Type B pancreatic cell (in vitro differentiated cells): ENCODE measurements around the gene HPCAL1. TPM values are rescaled to one million over a fixed set of nuclear protein-coding genes. Genes with fewer than 3 reads are reported as not detected.

Source experiments
- DNase-seq: peaks from one replicate; pipeline ENCODE4 v3.0.0; 2021; ENCODE audit warnings: mixed read lengths; ENCODE audit not compliant: unreplicated experiment; ENCODE audit errors: extremely low spot score
- H3K27ac Mint-ChIP-seq: 2 replicates; pipeline ENCODE4 v1.8.0; 2021; ENCODE audit warnings: mild to moderate bottlenecking, mixed read lengths
- H3K27me3 Mint-ChIP-seq: 2 replicates; pipeline ENCODE4 v1.8.0; 2021; ENCODE audit warnings: mixed read lengths
- H3K36me3 Mint-ChIP-seq: 2 replicates; pipeline ENCODE4 v1.8.0; 2021; ENCODE audit warnings: mixed read lengths
- H3K4me1 Mint-ChIP-seq: one replicate; pipeline ENCODE4 v1.8.0; 2021; ENCODE audit warnings: mixed read lengths; ENCODE audit not compliant: unreplicated experiment
- H3K4me3 Mint-ChIP-seq: 2 replicates; pipeline ENCODE4 v1.8.0; 2021; ENCODE audit warnings: mild to moderate bottlenecking, mixed read lengths
- H3K9me3 Mint-ChIP-seq: 2 replicates; pipeline ENCODE4 v1.8.0; 2021; ENCODE audit warnings: mixed read lengths
- total RNA-seq: library from RNA; stranded (reverse); gene quantifications from 2 replicates; pipeline ENCODE4 v1.2.1, GENCODE V29; 2021; ENCODE audit warnings: low replicate concordance
- TF ChIP-seq, protein P1 (sequence below): fragments of 200-600 bp; sonication (generic); conservative IDR thresholded peaks from 2 replicates; pipeline ENCODE4 v1.5.0; 2021; ENCODE audit warnings: antibody characterized with exemption, mild to moderate bottlenecking

HPCAL1 gene
- total RNA-seq, 1 donor from 2014 or later: 17.8 TPM

DNA sequence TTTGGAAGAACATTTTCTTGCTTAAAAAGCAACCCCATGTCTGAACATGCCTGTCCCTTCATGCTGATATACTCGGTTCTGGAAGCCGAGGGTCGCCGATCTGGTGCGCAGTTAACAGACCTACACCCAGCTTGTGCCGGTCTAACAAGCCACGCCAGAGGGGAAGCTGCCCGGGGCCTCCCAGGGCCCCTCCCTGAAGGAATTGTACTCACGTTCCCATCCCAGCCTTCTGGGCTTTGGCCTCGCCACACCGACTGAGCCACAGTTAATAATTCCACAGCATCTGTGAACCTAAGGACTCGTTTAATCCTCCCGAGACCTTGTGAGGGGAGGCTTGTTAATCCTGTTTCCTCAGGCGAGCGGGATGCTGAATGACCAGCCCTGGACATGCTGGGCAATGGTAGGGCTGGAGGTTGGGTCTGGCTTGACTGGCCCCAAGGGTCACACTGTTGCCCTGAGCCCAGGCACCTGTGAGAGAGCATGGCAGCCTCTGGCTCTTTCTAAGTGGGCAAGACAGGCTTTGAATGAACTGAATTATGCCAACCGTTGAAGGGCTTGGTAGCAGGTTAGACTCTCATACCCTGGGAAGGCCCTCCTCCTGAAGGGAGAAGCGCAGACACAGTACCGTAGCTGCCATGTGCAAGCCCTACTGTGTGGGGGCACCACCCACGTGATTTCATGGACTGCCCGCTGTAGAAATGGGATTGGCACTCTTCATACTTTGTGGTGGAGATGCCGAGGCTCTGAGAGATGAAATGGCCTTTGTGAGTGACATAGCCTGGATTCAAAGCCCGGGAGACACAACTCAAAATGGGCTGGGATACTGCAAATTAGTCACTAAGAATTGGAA is 173.3 kb downstream of the HPCAL1 start:
- Mint-ChIP-seq H3K36me3 (no peaks in the 10 kb centered on the region), H3K9me3 (no peaks in the 10 kb centered on the region), H3K4me3 (no peak overlapping the region), H3K27ac (no peak overlapping the region), H3K27me3 (peaks cover 2% of the 10 kb centered on the region), H3K4me1 (peaks cover 12% of the 10 kb centered on the region)
- no peak for DNase-seq
- TF ChIP-seq, protein P1, sequence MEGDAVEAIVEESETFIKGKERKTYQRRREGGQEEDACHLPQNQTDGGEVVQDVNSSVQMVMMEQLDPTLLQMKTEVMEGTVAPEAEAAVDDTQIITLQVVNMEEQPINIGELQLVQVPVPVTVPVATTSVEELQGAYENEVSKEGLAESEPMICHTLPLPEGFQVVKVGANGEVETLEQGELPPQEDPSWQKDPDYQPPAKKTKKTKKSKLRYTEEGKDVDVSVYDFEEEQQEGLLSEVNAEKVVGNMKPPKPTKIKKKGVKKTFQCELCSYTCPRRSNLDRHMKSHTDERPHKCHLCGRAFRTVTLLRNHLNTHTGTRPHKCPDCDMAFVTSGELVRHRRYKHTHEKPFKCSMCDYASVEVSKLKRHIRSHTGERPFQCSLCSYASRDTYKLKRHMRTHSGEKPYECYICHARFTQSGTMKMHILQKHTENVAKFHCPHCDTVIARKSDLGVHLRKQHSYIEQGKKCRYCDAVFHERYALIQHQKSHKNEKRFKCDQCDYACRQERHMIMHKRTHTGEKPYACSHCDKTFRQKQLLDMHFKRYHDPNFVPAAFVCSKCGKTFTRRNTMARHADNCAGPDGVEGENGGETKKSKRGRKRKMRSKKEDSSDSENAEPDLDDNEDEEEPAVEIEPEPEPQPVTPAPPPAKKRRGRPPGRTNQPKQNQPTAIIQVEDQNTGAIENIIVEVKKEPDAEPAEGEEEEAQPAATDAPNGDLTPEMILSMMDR: no peak

DNA sequence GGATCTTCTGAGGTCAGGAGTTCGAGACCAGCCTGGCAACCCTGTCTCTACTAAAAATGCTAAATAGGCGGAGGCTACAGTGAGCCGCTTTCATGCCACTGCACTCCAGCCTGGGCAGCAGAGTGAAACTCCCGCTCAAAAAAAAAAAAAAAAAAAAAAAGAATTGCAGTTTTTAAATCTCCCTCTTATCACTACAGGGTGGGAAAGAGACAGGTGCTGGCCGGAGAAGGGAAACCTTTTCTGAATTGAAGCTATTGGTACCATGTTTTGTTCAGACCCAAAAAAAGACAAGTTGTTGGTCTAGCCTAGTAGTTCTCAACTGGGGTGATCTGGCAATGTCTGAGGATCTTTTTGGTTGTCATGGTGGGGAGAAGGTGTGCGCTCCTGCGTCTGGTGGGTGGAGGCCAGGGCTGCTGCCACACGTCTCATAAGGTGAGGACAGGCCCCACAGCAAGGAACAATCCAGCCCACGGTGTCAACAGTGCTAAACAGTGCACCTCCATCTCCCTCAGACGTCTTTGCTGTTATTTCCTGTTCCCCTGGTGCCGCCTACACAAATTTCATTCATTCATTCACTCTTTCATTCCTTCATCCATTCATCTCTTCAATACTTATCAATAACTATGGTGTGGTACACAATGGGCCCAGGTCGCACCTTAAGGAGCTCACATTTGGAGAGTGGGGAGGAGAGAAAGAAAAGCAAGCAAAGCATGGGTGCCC is 174.2 kb downstream of the HPCAL1 start:
- peaks cover 12% of the 10 kb centered on the region for H3K4me1 Mint-ChIP-seq
- H3K27ac Mint-ChIP-seq: no peak overlapping the region
- TF ChIP-seq, protein P1: no peak
- no peaks in the 10 kb centered on the region for H3K36me3 Mint-ChIP-seq
- H3K4me3 Mint-ChIP-seq: no peak overlapping the region
- peaks cover 7% of the 10 kb centered on the region for H3K27me3 Mint-ChIP-seq
- no peak for DNase-seq
- no peaks in the 10 kb centered on the region for H3K9me3 Mint-ChIP-seq

Other genes starting within 250 kb of the HPCAL1 start
- gene CYS1, start 222.5 kb upstream of the HPCAL1 start, total RNA-seq: 0.79 and 0.94 TPM in 2 replicates
- 50.7 and 109 TPM in 2 replicates for gene RRM2, start 180.2 kb upstream of the HPCAL1 start, total RNA-seq
- gene ODC1, start 145.4 kb downstream of the HPCAL1 start, total RNA-seq: 60.7 and 135 TPM in 2 replicates